HCT116 (cell line): Measurements from ENCODE around the gene AOPEP. TPM values are rescaled to one million over a fixed set of nuclear protein-coding genes. Genes with fewer than 3 reads are reported as not detected.

ENCODE experiments used
- ATAC-seq: fragments of 200-7000 bp; cut with Tn5 transposase; 2 replicates; pipeline ENCODE4 v1.9.1; 2020; ENCODE audit warnings: mild to moderate bottlenecking, moderate library complexity
- BruUV-seq: library from RNA; stranded (reverse); fragments of 400-500 nt; replicated peaks from 2 replicates; lab custom pipeline; 2021; lab: Mats Ljungman, UMichigan
- CTCF ChIA-PET: fragments of 300-600 bp; sonication (Branson Sonifier 250); formaldehyde crosslinking; loops from one replicate; lab custom pipeline; 2021; ENCODE audit warnings: antibody characterized with exemption; lab: Charles Lee
- POLR2A ChIA-PET: fragments of 300-600, 350-600 bp; sonication (Branson Sonifier 250); formaldehyde crosslinking; loops from one replicate; lab custom pipeline; 2021; ENCODE audit warnings: antibody characterized with exemption; lab: Charles Lee
- RAD21 ChIA-PET, 2 experiments: fragments of 300-600 bp; sonication (Branson Sonifier 250); formaldehyde crosslinking; loops; one replicate each; lab custom pipeline; 2023; ENCODE audit warnings: low total read pairs in 2 of 2; ENCODE audit not compliant: uncharacterized antibody in 2 of 2, unreplicated experiment in 2 of 2, low non-redundant PET in 1 of 2; lab: Charles Lee
- DNase-seq: peaks from one replicate; pipeline ENCODE4 v3.0.0-alpha.2; 2010; ENCODE audit warnings: low read depth, low spot score
- H2AFZ ChIP-seq: fragments of 200-600 bp; shearing (Covaris generic), sonication (generic); 2 replicates; pipeline ENCODE4 v1.6.1; 2017; ENCODE audit warnings: low read depth, mixed run types, mixed read lengths, antibody characterized with exemption, low read length; ENCODE audit not compliant: poor library complexity, severe bottlenecking
- H3K27ac ChIP-seq: 2 replicates; pipeline ENCODE4 v1.5.1; 2012; ENCODE audit warnings: low read depth, low read length
- H3K27me3 ChIP-seq: fragments of 200-600 bp; sonication (generic); 2 replicates; pipeline ENCODE4 v1.6.1; 2016; ENCODE audit warnings: mixed run types, low read length, mixed read lengths; ENCODE audit not compliant: insufficient read depth
- H3K36me3 ChIP-seq, 2 experiments: fragments of 200-500 bp in 1 of 2; fragments of 200-600 bp in 1 of 2; sonication (Bioruptor generic) in 1 of 2; sonication (generic) in 1 of 2; 2 replicates each; pipeline versions ENCODE4 v1.5.1 to v1.6.1; 2014 to 2016; ENCODE audit warnings: low read length in 2 of 2, inconsistent platforms in 1 of 2, mixed read lengths in 1 of 2, mixed run types in 1 of 2; ENCODE audit not compliant: insufficient read depth in 2 of 2, control insufficient read depth in 1 of 2
- H3K4me1 ChIP-seq, 2 experiments: fragments of 200-600 bp in 1 of 2; sonication (generic) in 1 of 2; 2 replicates each; pipeline versions ENCODE4 v1.5.1 to v1.6.1; 2012 to 2017; ENCODE audit warnings: low read length in 2 of 2, inconsistent platforms in 1 of 2, mild to moderate bottlenecking in 1 of 2, mixed read lengths in 1 of 2, mixed run types in 1 of 2, moderate library complexity in 1 of 2; ENCODE audit not compliant: insufficient read depth in 2 of 2, control insufficient read depth in 1 of 2
- H3K4me2 ChIP-seq: fragments of 200-600 bp; sonication (generic); 2 replicates; pipeline ENCODE4 v1.6.1; 2017; ENCODE audit warnings: mixed run types, low read length, mixed read lengths
- H3K4me3 ChIP-seq, 2 experiments: fragments of 200-600 bp in 1 of 2; sonication (generic) in 1 of 2; replicated peaks in 1 of 2; 2 replicates each; pipeline ENCODE4 v1.5.1; 2011 to 2016; ENCODE audit warnings: low read length in 2 of 2, control low read depth in 1 of 2, low read depth in 1 of 2, mild to moderate bottlenecking in 1 of 2, mixed read lengths in 1 of 2, mixed run types in 1 of 2
- H3K79me2 ChIP-seq: fragments of 200-600 bp; sonication (generic); 2 replicates; pipeline ENCODE4 v1.6.1; 2017; ENCODE audit warnings: mild to moderate bottlenecking, mixed run types, low read length, moderate library complexity, mixed read lengths; ENCODE audit not compliant: insufficient read depth
- H3K9ac ChIP-seq: fragments of 200-600 bp; sonication (generic); 2 replicates; pipeline ENCODE4 v1.6.1; 2016; ENCODE audit warnings: low read length, mixed read lengths
- H3K9me2 ChIP-seq: fragments of 200-600 bp; sonication (generic), shearing (Covaris generic); 2 replicates; pipeline ENCODE4 v1.6.1; 2017; ENCODE audit warnings: mixed run types, mild to moderate bottlenecking, moderate library complexity; ENCODE audit not compliant: insufficient read depth
- H3K9me3 ChIP-seq, 2 experiments: fragments of 200-500 bp in 1 of 2; fragments of 200-600 bp in 1 of 2; sonication (Bioruptor generic) in 1 of 2; sonication (generic) in 1 of 2; 2 replicates each; pipeline ENCODE4 v1.6.1; 2014 to 2017; ENCODE audit warnings: low read length in 2 of 2, mixed read lengths in 2 of 2, inconsistent platforms in 1 of 2, low read depth in 1 of 2, mild to moderate bottlenecking in 1 of 2, mixed run types in 1 of 2, moderate library complexity in 1 of 2; ENCODE audit not compliant: control insufficient read depth in 1 of 2, insufficient read depth in 1 of 2
- H4K20me1 ChIP-seq: fragments of 200-600 bp; sonication (generic), shearing (Covaris generic); 2 replicates; pipeline ENCODE4 v1.6.1; 2017; ENCODE audit warnings: mixed run types, mild to moderate bottlenecking, moderate library complexity; ENCODE audit not compliant: insufficient read depth
- ATF3 ChIP-seq: IDR thresholded peaks from 2 replicates; pipeline ENCODE4 v1.6.1; 2012
- CBX3 ChIP-seq: IDR thresholded peaks from 2 replicates; pipeline ENCODE4 v1.6.1; 2012; ENCODE audit warnings: low read depth
- EZH2phosphoT487 ChIP-seq: fragments of 200-600 bp; IDR thresholded peaks from 2 replicates; pipeline ENCODE4 v1.6.1; 2018; ENCODE audit warnings: antibody characterized with exemption, borderline replicate concordance
- RAD21 ChIP-seq: IDR thresholded peaks from 2 replicates; pipeline ENCODE4 v1.6.1; 2012; ENCODE audit warnings: low read depth, mild to moderate bottlenecking
- REST ChIP-seq: IDR thresholded peaks from 2 replicates; pipeline ENCODE4 v1.6.1; 2012; ENCODE audit warnings: low read depth
- SIN3A ChIP-seq: IDR thresholded peaks from 2 replicates; pipeline ENCODE4 v1.6.1; 2012; ENCODE audit warnings: low read depth
- SP1 ChIP-seq: IDR thresholded peaks from 2 replicates; pipeline ENCODE4 v1.6.1; 2012; ENCODE audit warnings: low read depth
- SRF ChIP-seq: IDR thresholded peaks from 2 replicates; pipeline ENCODE4 v1.6.1; 2012; ENCODE audit warnings: low read depth
- intact Hi-C: fragments of 100-400 bp; cut with micrococcal nuclease; formaldehyde crosslinking; loops from 2 replicates; pipeline ENCODE4 v1.10.0; 2022
- total RNA-seq: library from RNA; stranded (reverse); gene quantifications from one replicate; pipeline ENCODE4 v1.2.1, GENCODE V29; 2021; ENCODE audit not compliant: unreplicated experiment

Gene AOPEP
- total RNA-seq, 1 experiment from 2014 or later, result 15.1 TPM

GRCh38 chr9:95077053-95077765, 350.7 kb downstream of the AOPEP start:
- no peak overlapping the region for H2AFZ ChIP-seq
- RAD21 ChIA-PET, result no interaction called here
- H3K4me2 ChIP-seq, result no peak overlapping the region
- H3K27ac ChIP-seq, result no peak overlapping the region
- H3K9ac ChIP-seq, result no peak overlapping the region
- H3K79me2 ChIP-seq, result no peaks in the 10 kb centered on the region
- no peaks in the 10 kb centered on the region for H3K9me2 ChIP-seq
- peaks cover 0 to 3% of the 10 kb centered on the region in 2 experiments; a peak in 2 of 4 replicates for H3K36me3 ChIP-seq
- TF ChIP-seq SP1 (no peak), CBX3 (no peak), ATF3 (no peak), EZH2phosphoT487 (no peak), REST (no peak), SRF (no peak), RAD21 (no peak), SIN3A (no peak)
- TF ChIP-seq, all 23 proteins: peak for 0
- no peaks in the 10 kb centered on the region for H3K27me3 ChIP-seq
- BruUV-seq, result no TSS peak
- DNase-seq (no peak), ATAC-seq (no peak)
- H4K20me1 ChIP-seq, result no peaks in the 10 kb centered on the region
- H3K9me3 ChIP-seq, result no peaks in the 10 kb centered on the region
- no peak overlapping the region for H3K4me3 ChIP-seq
- peaks cover 0 to 5% of the 10 kb centered on the region in 2 experiments; a peak in 2 of 4 replicates for H3K4me1 ChIP-seq
- POLR2A ChIA-PET, result interaction anchor here (0.6 kb wide), 2 partner anchors 65 to 143 kb away, joined by 3 read pairs; no protein-coding TSS in a partner anchor
- CTCF ChIA-PET, result no interaction called here
- intact Hi-C loops, result no loop called here
